Ovary (tissue), 3 donors: ENCODE measurements around the gene LRCH1.

Source experiments
- EP300 ChIP-seq: sonication (generic); formaldehyde crosslinking; IDR thresholded peaks from one replicate; pipeline ENCODE4 v1.6.1; 2017; ENCODE audit warnings: antibody characterized with exemption
- POLR2A ChIP-seq: fragments of 450-650 bp; IDR thresholded peaks from one replicate; pipeline ENCODE4 v1.6.1; 2017; ENCODE audit warnings: antibody characterized with exemption, mild to moderate bottlenecking, moderate library complexity
- TF ChIP-seq, protein P1 (sequence below), 3 donors: fragments of 450-650 bp in 2 of 3; fragments of 200-600 bp in 1 of 3; IDR thresholded peaks; one replicate each; pipeline versions ENCODE4 v1.5.1 to v1.8.0; 2016 to 2022; ENCODE audit warnings: antibody characterized with exemption in 3 of 3, mild to moderate bottlenecking in 1 of 3
- donor health status: DM: no; HTN: no; CAD: no.

DNA sequence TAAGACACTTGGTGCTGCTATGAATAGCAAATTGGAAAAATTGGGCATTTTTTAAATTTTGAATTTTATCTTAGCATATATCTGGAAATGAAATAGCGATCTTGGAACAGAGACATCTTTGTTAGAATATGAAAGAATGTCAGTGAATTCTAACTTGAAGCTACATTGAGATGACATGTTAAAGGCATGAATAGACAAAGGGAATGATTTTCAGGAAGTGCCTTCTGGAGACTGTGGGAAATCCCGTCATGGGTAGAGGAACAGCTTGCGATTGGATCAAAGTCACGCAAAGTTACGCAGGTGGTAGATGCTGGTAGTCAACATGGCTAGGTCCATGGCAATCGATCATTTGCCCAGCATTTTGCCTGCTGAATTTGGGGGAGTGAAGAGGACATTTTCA is 43.5 kb downstream of the LRCH1 start:
- TF ChIP-seq EP300, result no peak
- TF ChIP-seq, protein P1, sequence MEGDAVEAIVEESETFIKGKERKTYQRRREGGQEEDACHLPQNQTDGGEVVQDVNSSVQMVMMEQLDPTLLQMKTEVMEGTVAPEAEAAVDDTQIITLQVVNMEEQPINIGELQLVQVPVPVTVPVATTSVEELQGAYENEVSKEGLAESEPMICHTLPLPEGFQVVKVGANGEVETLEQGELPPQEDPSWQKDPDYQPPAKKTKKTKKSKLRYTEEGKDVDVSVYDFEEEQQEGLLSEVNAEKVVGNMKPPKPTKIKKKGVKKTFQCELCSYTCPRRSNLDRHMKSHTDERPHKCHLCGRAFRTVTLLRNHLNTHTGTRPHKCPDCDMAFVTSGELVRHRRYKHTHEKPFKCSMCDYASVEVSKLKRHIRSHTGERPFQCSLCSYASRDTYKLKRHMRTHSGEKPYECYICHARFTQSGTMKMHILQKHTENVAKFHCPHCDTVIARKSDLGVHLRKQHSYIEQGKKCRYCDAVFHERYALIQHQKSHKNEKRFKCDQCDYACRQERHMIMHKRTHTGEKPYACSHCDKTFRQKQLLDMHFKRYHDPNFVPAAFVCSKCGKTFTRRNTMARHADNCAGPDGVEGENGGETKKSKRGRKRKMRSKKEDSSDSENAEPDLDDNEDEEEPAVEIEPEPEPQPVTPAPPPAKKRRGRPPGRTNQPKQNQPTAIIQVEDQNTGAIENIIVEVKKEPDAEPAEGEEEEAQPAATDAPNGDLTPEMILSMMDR (IDR thresholded peaks at IDR 0.05), result no peak
- TF ChIP-seq POLR2A, result no peak
